NCI-H446 (cell line): ENCODE results near the gene TNK2.
"Not testable (repeated sequence)": the region's sequence is repeated elsewhere in the genome, so short reads cannot be mapped to it uniquely, and the experiment has no call there.

Source experiments
- DNase-seq, 2 experiments: peaks; one replicate each; lab custom pipeline; 2025; lab: John Stamatoyannopoulos, UW

The TNK2 gene

GRCh38 chr3:195907934-195908693 lies at the start of gene TNK2:
TSS of gene TNK2 (minus strand) at chr3:195908551. CDS start at chr3:195888588, 19,963 bp downstream.
- peak in 1 of 2 experiments; percentile 28 for DNase-seq

GRCh38 chr3:195956577-195956976 lies 48.2 kb upstream of the TNK2 start:
- DNase-seq, result no peak

GRCh38 chr3:195955416-195955841 lies 47.1 kb upstream of the TNK2 start:
- not testable (repeated sequence) for DNase-seq

- not testable (repeated sequence) for DNase-seq
These were observed 46.4 kb upstream of the TNK2 start for GRCh38 chr3:195954752-195955119.

GRCh38 chr3:195954052-195954751 lies 45.9 kb upstream of the TNK2 start:
- DNase-seq, result not testable (repeated sequence)

GRCh38 chr3:195952590-195952989 lies 44.2 kb upstream of the TNK2 start:
- not testable (repeated sequence) for DNase-seq

- DNase-seq, result not testable (repeated sequence)
These were observed 43.3 kb upstream of the TNK2 start for GRCh38 chr3:195951443-195952177.

GRCh38 chr3:195950731-195951130 lies 42.4 kb upstream of the TNK2 start:
- DNase-seq, result not testable (repeated sequence)

- DNase-seq, result not testable (repeated sequence)
These were observed 41.8 kb upstream of the TNK2 start for GRCh38 chr3:195950164-195950563.

- not testable (repeated sequence) for DNase-seq
These were observed 38.8 kb upstream of the TNK2 start for GRCh38 chr3:195946910-195947699.

GRCh38 chr3:195941265-195941815 lies 33.0 kb upstream of the TNK2 start:
- not testable (repeated sequence) for DNase-seq

GRCh38 chr3:195940806-195941205 lies 32.5 kb upstream of the TNK2 start:
- not testable (repeated sequence) for DNase-seq

GRCh38 chr3:195939526-195940470 lies 31.4 kb upstream of the TNK2 start:
- not testable (repeated sequence) for DNase-seq

- DNase-seq, result not testable (repeated sequence)
These were observed 24.7 kb upstream of the TNK2 start for GRCh38 chr3:195933044-195933430.

- DNase-seq, result no peak
These were observed 24.2 kb upstream of the TNK2 start for GRCh38 chr3:195932418-195933043.

- DNase-seq, result no peak
These were observed 23.4 kb upstream of the TNK2 start for GRCh38 chr3:195931582-195932273.

GRCh38 chr3:195929452-195929851 lies 21.1 kb upstream of the TNK2 start:
- DNase-seq, result no peak

- no peak for DNase-seq
These were observed 13.0 kb upstream of the TNK2 start for GRCh38 chr3:195921334-195921791.

- no peak for DNase-seq
These were observed 9.8 kb upstream of the TNK2 start for GRCh38 chr3:195918176-195918575.
